ENCODE results near the gene SCYGR7. TPM values are rescaled to one million over a fixed set of nuclear protein-coding genes. Genes with fewer than 3 reads are reported as not detected.
"Not testable (repeated sequence)": the region's sequence is repeated elsewhere in the genome, so short reads cannot be mapped to it uniquely, and the experiment has no call there.

SCYGR7 gene
- total RNA-seq, 2 experiments from 2014 or later: not detected

- ChIA-PET POLR2A (no interaction called here), CTCF (no interaction called here)
Measured at GRCh38 chr2:227748079-227748478, 19.9 kb downstream of the SCYGR7 start.

GRCh38 chr2:227756261-227756660 lies 28.1 kb downstream of the SCYGR7 start:
- CTCF ChIA-PET, POLR2A ChIA-PET: not testable (repeated sequence)

GRCh38 chr2:227759411-227760118 lies 31.4 kb downstream of the SCYGR7 start:
- POLR2A ChIA-PET: no interaction called here
- CTCF ChIA-PET: no interaction called here

- POLR2A ChIA-PET: no interaction called here
Measured at GRCh38 chr2:227761740-227762476, 33.8 kb downstream of the SCYGR7 start.

GRCh38 chr2:227765788-227766372 lies 37.7 kb downstream of the SCYGR7 start:
- POLR2A ChIA-PET: no interaction called here
- CTCF ChIA-PET: interaction anchor here (0.5 to 1.4 kb wide), 10 partner anchors 16 to 528 kb away, joined by 3 to 6 read pairs (median 3); no protein-coding TSS in a partner anchor

More at GRCh38 chr2:227761740-227762476, 33.8 kb downstream of the SCYGR7 start:
- CTCF ChIA-PET: interaction anchor here (0.8 to 1.3 kb wide), 2 partner anchors 104 to 111 kb away, joined by 3 to 4 read pairs; no protein-coding TSS in a partner anchor

GRCh38 chr2:227766373-227766883 lies 38.3 kb downstream of the SCYGR7 start:
- CTCF ChIA-PET: interaction anchor here (0.6 to 1.4 kb wide), 9 partner anchors 15 to 529 kb away, joined by 3 to 6 read pairs (median 3); no protein-coding TSS in a partner anchor
- POLR2A ChIA-PET: no interaction called here

- POLR2A ChIA-PET: no interaction called here
Measured at GRCh38 chr2:227767830-227768229, 39.7 kb downstream of the SCYGR7 start.

GRCh38 chr2:227772197-227772661 lies 44.1 kb downstream of the SCYGR7 start:
- ChIA-PET CTCF (no interaction called here), POLR2A (no interaction called here)

More at GRCh38 chr2:227767830-227768229, 39.7 kb downstream of the SCYGR7 start:
- CTCF ChIA-PET: interaction anchor here (1.1 kb wide), 1 partner anchor 400 kb away, joined by 3 read pairs; no protein-coding TSS in a partner anchor

GRCh38 chr2:227772932-227773331 lies 44.8 kb downstream of the SCYGR7 start:
- CTCF ChIA-PET: interaction anchor here (0.7 kb wide), 4 partner anchors 44 to 475 kb away, joined by 3 to 4 read pairs (median 4); partner anchors contain the start of gene MFF
- POLR2A ChIA-PET: no interaction called here

GRCh38 chr2:227774011-227774624 lies 46.0 kb downstream of the SCYGR7 start:
- POLR2A ChIA-PET: no interaction called here
- CTCF ChIA-PET: interaction anchor here (0.8 to 1.4 kb wide), 2 partner anchors 31 to 87 kb away, joined by 3 to 4 read pairs; no protein-coding TSS in a partner anchor

GRCh38 chr2:227774895-227775842 lies 47.0 kb downstream of the SCYGR7 start:
- ChIA-PET CTCF (interaction anchor here (1.4 kb wide), 1 partner anchor 86 kb away, joined by 4 read pairs; no protein-coding TSS in a partner anchor), POLR2A (no interaction called here)

Other genes starting within 250 kb of the SCYGR7 start
- not detected for gene SCYGR2, start 129.4 kb upstream of the SCYGR7 start, total RNA-seq
- not detected for gene SCYGR3, start 113.5 kb upstream of the SCYGR7 start, total RNA-seq
- gene SCYGR4, start 110.8 kb upstream of the SCYGR7 start, total RNA-seq: not detected
- gene SCYGR5, start 61.5 kb upstream of the SCYGR7 start, total RNA-seq: not detected
- gene SLC19A3, start 10.3 kb upstream of the SCYGR7 start, total RNA-seq: not detected
- not detected for gene SCYGR6, start 3.6 kb upstream of the SCYGR7 start, total RNA-seq
- gene SCYGR8, start 17.6 kb downstream of the SCYGR7 start, total RNA-seq: not detected
- 1 to 10 TPM; 5.7 to 6.0 TPM for gene CCL20, start 85.5 kb downstream of the SCYGR7 start, total RNA-seq
- not detected for gene DAW1, start 143.3 kb downstream of the SCYGR7 start, total RNA-seq

Data from activated CD8-positive, alpha-beta memory T cell treated with anti-CD3 and anti-CD28 coated beads for 36 hours (primary cell).